COLO829 (cell line): ENCODE measurements around the gene SLC5A11.

Experiments used
- DNase-seq: peaks from one replicate; pipeline ENCODE4 v3.0.0; 2012; ENCODE audit warnings: low spot score

The SLC5A11 gene

GRCh38 chr16:24920568-24920967, 74.8 kb downstream of the SLC5A11 start:
- DNase-seq, result no peak

GRCh38 chr16:24921229-24921628, 75.5 kb downstream of the SLC5A11 start:
- DNase-seq, result no peak

GRCh38 chr16:24925163-24925562, 79.4 kb downstream of the SLC5A11 start:
- no peak for DNase-seq

- no peak for DNase-seq
Observed at GRCh38 chr16:24929409-24929808, 83.6 kb downstream of the SLC5A11 start.

- no peak for DNase-seq
Observed at GRCh38 chr16:24930440-24930839, 84.7 kb downstream of the SLC5A11 start.

GRCh38 chr16:24931091-24931490, 85.3 kb downstream of the SLC5A11 start:
- no peak for DNase-seq

GRCh38 chr16:24935336-24935735, 89.6 kb downstream of the SLC5A11 start:
- no peak for DNase-seq

GRCh38 chr16:24936151-24936550, 90.4 kb downstream of the SLC5A11 start:
- no peak for DNase-seq

GRCh38 chr16:24939224-24939623, 93.5 kb downstream of the SLC5A11 start:
- no peak for DNase-seq

GRCh38 chr16:24939738-24940137, 94.0 kb downstream of the SLC5A11 start:
- DNase-seq, result no peak

GRCh38 chr16:24943471-24943870, 97.7 kb downstream of the SLC5A11 start:
- no peak for DNase-seq

GRCh38 chr16:24944206-24944605, 98.4 kb downstream of the SLC5A11 start:
- DNase-seq, result no peak

GRCh38 chr16:24946155-24946554, 100.4 kb downstream of the SLC5A11 start:
- DNase-seq, result no peak

- no peak for DNase-seq
Observed at GRCh38 chr16:24950275-24950674, 104.5 kb downstream of the SLC5A11 start.

GRCh38 chr16:24953306-24953705, 107.5 kb downstream of the SLC5A11 start:
- no peak for DNase-seq

- DNase-seq, result no peak
Observed at GRCh38 chr16:24953721-24954120, 108.0 kb downstream of the SLC5A11 start.

- no peak for DNase-seq
Observed at GRCh38 chr16:24954137-24954536, 108.4 kb downstream of the SLC5A11 start.

GRCh38 chr16:24955975-24956731, 110.4 kb downstream of the SLC5A11 start:
- no peak for DNase-seq

GRCh38 chr16:24957887-24958286, 112.1 kb downstream of the SLC5A11 start:
- no peak for DNase-seq
